IMR-90 (cell line): ENCODE results near the gene RPL12. TPM values are rescaled to one million over a fixed set of nuclear protein-coding genes. Genes with fewer than 3 reads are reported as not detected.

Source experiments
- ATAC-seq: fragments of 200-7000 bp; cut with Tn5 transposase; 2 replicates; pipeline ENCODE4 v1.9.1; 2020; ENCODE audit warnings: low read depth, mild to moderate bottlenecking, moderate library complexity
- BruUV-seq: library from RNA; stranded (reverse); fragments of 400-500 nt; replicated peaks from 2 replicates; lab custom pipeline; 2021; lab: Mats Ljungman, UMichigan
- CTCF ChIA-PET: fragments of 300-600 bp; formaldehyde crosslinking; extraction: SDS; loops from one replicate; lab custom pipeline; 2021; ENCODE audit warnings: antibody characterized with exemption; lab: Yijun Ruan, JAX
- POLR2A ChIA-PET: fragments of 300-600 bp; sonication (Branson Sonifier 250); formaldehyde crosslinking; loops from one replicate; lab custom pipeline; 2022; ENCODE audit warnings: antibody characterized with exemption; ENCODE audit not compliant: unreplicated experiment; lab: Charles Lee
- DNase-seq: peaks from one replicate; pipeline ENCODE4 v3.0.0; 2013
- H2AFZ ChIP-seq: replicated peaks from 2 replicates; pipeline ENCODE3; 2013; ENCODE audit warnings: low read length, mild to moderate bottlenecking; ENCODE audit not compliant: poor library complexity
- H2AK5ac ChIP-seq: 2 replicates; pipeline ENCODE4 v1.6.1; 2013; ENCODE audit warnings: low read depth, low read length, inconsistent platforms
- H2AK9ac ChIP-seq: replicated peaks from 2 replicates; pipeline ENCODE3; 2013; ENCODE audit warnings: mild to moderate bottlenecking, low read depth, low read length, moderate library complexity; ENCODE audit not compliant: poor library complexity
- H2BK120ac ChIP-seq: 2 replicates; pipeline ENCODE4 v1.6.1; 2013; ENCODE audit warnings: low read depth, low read length, inconsistent platforms
- H2BK15ac ChIP-seq: 3 replicates; pipeline ENCODE4 v1.6.1; 2013; ENCODE audit warnings: low read depth, low read length, inconsistent platforms
- H2BK20ac ChIP-seq: 2 replicates; pipeline ENCODE4 v1.6.1; 2013; ENCODE audit warnings: low read depth, mild to moderate bottlenecking, inconsistent platforms, low read length, moderate library complexity
- H2BK5ac ChIP-seq: 2 replicates; pipeline ENCODE4 v1.6.1; 2013; ENCODE audit warnings: mild to moderate bottlenecking, low read depth, low read length, inconsistent platforms; ENCODE audit not compliant: poor library complexity, severe bottlenecking
- H3K14ac ChIP-seq: replicated peaks from 2 replicates; pipeline ENCODE4 v1.6.1; 2013; ENCODE audit warnings: low read depth, low read length, inconsistent platforms
- H3K18ac ChIP-seq: 2 replicates; pipeline ENCODE4 v1.6.1; 2013; ENCODE audit warnings: low read depth, low read length, control low read depth
- H3K23ac ChIP-seq: 2 replicates; pipeline ENCODE4 v1.6.1; 2013; ENCODE audit warnings: low read depth, low read length, inconsistent platforms
- H3K27ac ChIP-seq: 2 replicates; pipeline ENCODE4 v1.5.1; 2013; ENCODE audit warnings: mild to moderate bottlenecking, control low read depth, low read length; ENCODE audit not compliant: insufficient read depth
- H3K27me3 ChIP-seq: 2 replicates; pipeline ENCODE4 v1.6.1; 2013; ENCODE audit warnings: low read length; ENCODE audit not compliant: control insufficient read depth, insufficient read depth
- H3K36me3 ChIP-seq: 2 replicates; pipeline ENCODE4 v1.6.1; 2013; ENCODE audit warnings: low read length, mixed read lengths; ENCODE audit not compliant: control insufficient read depth, insufficient read depth
- H3K4ac ChIP-seq: 2 replicates; pipeline ENCODE4 v1.6.1; 2013; ENCODE audit warnings: low read depth, low read length, inconsistent platforms
- H3K4me1 ChIP-seq: 2 replicates; pipeline ENCODE4 v1.6.1; 2013; ENCODE audit warnings: low read length, mixed read lengths; ENCODE audit not compliant: control insufficient read depth, insufficient read depth
- H3K4me2 ChIP-seq: 2 replicates; pipeline ENCODE4 v1.6.1; 2013; ENCODE audit warnings: low read depth, mild to moderate bottlenecking, control low read depth, low read length, moderate library complexity
- H3K4me3 ChIP-seq: 2 replicates; pipeline ENCODE4 v1.5.1; 2013; ENCODE audit warnings: low read depth, mild to moderate bottlenecking, control low read depth, low read length, moderate library complexity; ENCODE audit not compliant: insufficient read depth
- H3K56ac ChIP-seq: 2 replicates; pipeline ENCODE4 v1.6.1; 2013; ENCODE audit warnings: low read length, inconsistent platforms; ENCODE audit not compliant: insufficient read depth; ENCODE audit errors: extremely low read depth
- H3K79me1 ChIP-seq, 2 experiments: 2 replicates each; pipeline ENCODE4 v1.6.1; 2013; ENCODE audit warnings: low read length in 2 of 2, inconsistent platforms in 1 of 2, low read depth in 1 of 2
- H3K9ac ChIP-seq: 2 replicates; pipeline ENCODE4 v1.6.1; 2013; ENCODE audit warnings: low read depth, low read length, control low read depth
- H3K9me1 ChIP-seq: 2 replicates; pipeline ENCODE4 v1.6.1; 2013; ENCODE audit warnings: low read length, inconsistent platforms; ENCODE audit not compliant: insufficient read depth
- H3K9me3 ChIP-seq: 2 replicates; pipeline ENCODE4 v1.6.1; 2013; ENCODE audit warnings: low read length; ENCODE audit not compliant: control insufficient read depth, insufficient read depth
- H4K20me1 ChIP-seq: 2 replicates; pipeline ENCODE4 v1.6.1; 2013; ENCODE audit warnings: low read length, inconsistent platforms; ENCODE audit not compliant: insufficient read depth
- H4K5ac ChIP-seq: 2 replicates; pipeline ENCODE4 v1.6.1; 2013; ENCODE audit warnings: mild to moderate bottlenecking, low read depth, low read length, control low read depth
- H4K8ac ChIP-seq, 2 experiments: 2 replicates each; pipeline ENCODE4 v1.6.1; 2013; ENCODE audit warnings: low read depth in 2 of 2, low read length in 2 of 2, control low read depth in 1 of 2, inconsistent platforms in 1 of 2
- H4K91ac ChIP-seq: 2 replicates; pipeline ENCODE4 v1.6.1; 2013; ENCODE audit warnings: low read depth, low read length, inconsistent platforms; ENCODE audit not compliant: insufficient read depth
- BHLHE40 ChIP-seq: fragments of 150-350 bp; IDR thresholded peaks from 2 replicates; pipeline ENCODE4 v1.6.1; 2016; ENCODE audit warnings: mild to moderate bottlenecking, low read depth, low read length
- CEBPB ChIP-seq: IDR thresholded peaks from 2 replicates; pipeline ENCODE4 v1.6.1; 2012; ENCODE audit warnings: low read depth, low read length, improper control_type of control experiment
- CHD1 ChIP-seq: IDR thresholded peaks from 2 replicates; pipeline ENCODE4 v1.6.1; 2012; ENCODE audit warnings: low read depth, low read length, improper control_type of control experiment
- CTCF ChIP-seq: conservative IDR thresholded peaks from 2 replicates; pipeline ENCODE4 v1.5.1; 2012; ENCODE audit warnings: mild to moderate bottlenecking, low read depth, low read length, improper control_type of control experiment
- ELK1 ChIP-seq: fragments of 150-350 bp; IDR thresholded peaks from 2 replicates; pipeline ENCODE4 v1.6.1; 2016; ENCODE audit warnings: low read depth, mild to moderate bottlenecking, low read length, moderate library complexity, borderline replicate concordance
- MXI1 ChIP-seq: IDR thresholded peaks from 2 replicates; pipeline ENCODE4 v1.6.1; 2012; ENCODE audit warnings: low read depth, mild to moderate bottlenecking, low read length, moderate library complexity, borderline replicate concordance
- POLR2A ChIP-seq: IDR thresholded peaks from 2 replicates; pipeline ENCODE4 v1.6.1; 2012; ENCODE audit warnings: mild to moderate bottlenecking, low read depth, low read length
- RAD21 ChIP-seq: IDR thresholded peaks from 2 replicates; pipeline ENCODE4 v1.6.1; 2012; ENCODE audit warnings: low read length, improper control_type of control experiment
- USF2 ChIP-seq: fragments of 150-350 bp; IDR thresholded peaks from 2 replicates; pipeline ENCODE4 v1.6.1; 2017; ENCODE audit warnings: mild to moderate bottlenecking, antibody characterized with exemption, low read length, low read depth
- WGBS, 2 experiments: methylation state at CpG; one replicate each; pipeline versions ENCODE4 v1.1.5 to v1.1.7; 2013; ENCODE audit warnings: missing lambda C conversion rate in 2 of 2; ENCODE audit not compliant: insufficient read length in 1 of 2; ENCODE audit errors: extremely low coverage in 2 of 2; 5-methylcytosine and 5-hydroxymethylcytosine counted together
- dilution Hi-C: fragments of 300-500 bp; cut with HindIII; formaldehyde crosslinking; loops from one replicate; pipeline ENCODE4 v1.14.3; 2018; ENCODE audit warnings: low sequenced_read_pairs; ENCODE audit not compliant: unreplicated experiment
- in situ Hi-C: fragments of 300-500 bp; cut with MboI; formaldehyde crosslinking; loops from 3 replicates; pipeline ENCODE4 v1.14.3; 2019; ENCODE audit warnings: low sequenced_read_pairs, inconsistent platforms, mixed read lengths
- intact Hi-C: fragments of 100-400 bp; cut with micrococcal nuclease; formaldehyde crosslinking; loops from 2 replicates; pipeline ENCODE4 v1.10.0; 2022
- polyA plus RNA-seq, 3 experiments: library from polyadenylated mRNA; depleted of rRNA; stranded (reverse); fragments of >200 nt; gene quantifications; 2 replicates each; pipeline ENCODE4 v1.2.3, GENCODE V29; 2012; ENCODE audit warnings: low replicate concordance in 1 of 3
- total RNA-seq: library from RNA; depleted of rRNA; stranded (reverse); fragments of >200 nt; gene quantifications from 2 replicates; pipeline ENCODE4 v1.2.3, GENCODE V29; 2012

RPL12 gene
- total and polyA plus RNA-seq, 2 of the 4 experiments (the other 2 are of a cell fraction) = 1,864 to 2,379 TPM

- Histone ChIP-seq H3K23ac (no peak overlapping the region), H4K91ac (no peak overlapping the region), H3K9me3 (no peaks in the 10 kb centered on the region), H3K4me2 (no peak overlapping the region), H4K5ac (no peak overlapping the region), H2BK5ac (no peak overlapping the region), H3K36me3 (peaks cover 41% of the 10 kb centered on the region), H3K79me1 (peaks cover 13 to 15% of the 10 kb centered on the region in 2 experiments), H3K9ac (no peak overlapping the region), H2AFZ (no peak overlapping the region), H3K27ac (no peak overlapping the region), H2BK20ac (no peak overlapping the region), H3K4ac (no peak overlapping the region), H2AK9ac (no peak overlapping the region), H3K9me1 (peaks cover 17% of the 10 kb centered on the region), H2BK15ac (no peak overlapping the region), H3K27me3 (no peaks in the 10 kb centered on the region), H2AK5ac (no peak overlapping the region), H3K4me1 (peaks cover 2% of the 10 kb centered on the region), H3K56ac (no peak overlapping the region), H3K4me3 (no peak overlapping the region), H2BK120ac (no peak overlapping the region), H4K20me1 (no peaks in the 10 kb centered on the region), H3K18ac (no peak overlapping the region), H4K8ac (no peak overlapping the region), H3K14ac (no peak overlapping the region)
- dilution Hi-C loops = no loop called here
- ATAC-seq (no peak), DNase-seq (no peak)
- BruUV-seq = no TSS peak
- CTCF ChIA-PET = interaction anchor here (0.6 kb wide), 1 partner anchor 96 kb away, joined by 5 read pairs; no protein-coding TSS in a partner anchor
- no peak for TF ChIP-seq POLR2A
- no peak for TF ChIP-seq CTCF
- no peak for TF ChIP-seq USF2
- no peak for TF ChIP-seq BHLHE40
- no peak for TF ChIP-seq CEBPB
- no peak for TF ChIP-seq CHD1
- TF ChIP-seq RAD21 = no peak
- no peak for TF ChIP-seq MXI1
- TF ChIP-seq ELK1 = no peak
- POLR2A ChIA-PET = no interaction called here
- in situ Hi-C loops = no loop called here
- WGBS, 2 experiments = 84% methylated on average over 9 of the region's 17 CpGs; no CpG with 5 or more reads in 1 of the 2 experiments
- intact Hi-C loops = no loop called here
Measured at GRCh38 chr9:127457191-127457878, 6.1 kb upstream of the RPL12 start.
